ENCODE data around the gene SLC35E4.
"Not testable (repeated sequence)": the region's sequence is repeated elsewhere in the genome, so short reads cannot be mapped to it uniquely, and the experiment has no call there.

Gene SLC35E4

GRCh38 chr22:30650508-30651116 is 15.0 kb downstream of the SLC35E4 start:
- DNase-seq (ENCODE audit: low spot score) = no peak

- DNase-seq (ENCODE audit: low spot score) = no peak
Observed at GRCh38 chr22:30652852-30653251, 17.3 kb downstream of the SLC35E4 start.

GRCh38 chr22:30654361-30654760 is 18.8 kb downstream of the SLC35E4 start:
- DNase-seq (ENCODE audit: low spot score) = no peak

DNA sequence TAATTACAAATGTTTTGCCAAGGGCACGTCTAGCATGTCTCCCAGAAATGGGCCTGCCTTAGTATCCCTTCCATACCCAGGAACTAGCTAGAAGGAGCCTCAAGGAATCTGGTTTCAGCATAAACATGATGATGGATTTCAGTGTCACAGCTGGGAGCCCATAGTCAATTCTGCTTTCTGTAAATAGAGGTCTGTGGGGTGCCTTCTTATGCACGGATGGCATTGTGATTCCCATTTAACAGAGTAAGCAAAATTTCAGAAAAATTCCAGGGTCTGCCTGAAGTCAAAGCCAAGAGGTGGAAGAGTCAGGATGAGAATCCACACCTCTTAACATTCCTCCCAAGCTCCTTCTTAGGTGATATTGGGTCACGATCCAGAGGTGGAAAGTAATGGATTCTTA is 20.0 kb downstream of the SLC35E4 start:
- no peak for DNase-seq (ENCODE audit: low spot score)

- DNase-seq (ENCODE audit: low spot score) = no peak
Observed at GRCh38 chr22:30662040-30662439, 26.5 kb downstream of the SLC35E4 start.

DNA sequence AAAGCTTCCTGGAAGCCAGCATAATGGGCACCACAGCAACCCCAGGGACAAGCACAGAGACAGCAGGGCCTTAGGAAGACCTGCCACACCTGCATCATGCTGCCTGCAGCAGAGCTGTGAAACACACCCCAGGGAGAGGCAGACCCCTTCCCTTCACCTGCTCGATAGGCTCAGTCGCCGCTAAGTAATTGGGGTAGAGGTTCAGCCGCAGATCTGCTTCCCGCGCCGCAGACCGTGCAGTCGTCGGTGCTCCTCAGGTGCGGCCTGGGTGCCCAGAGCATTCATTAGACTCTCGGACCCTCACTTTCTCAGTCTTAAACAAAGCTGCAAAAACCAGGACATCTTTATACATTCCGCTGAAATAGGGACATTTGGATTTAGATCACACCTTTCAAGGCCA is 29.2 kb downstream of the SLC35E4 start:
- DNase-seq (ENCODE audit: low spot score) = no peak

DNA sequence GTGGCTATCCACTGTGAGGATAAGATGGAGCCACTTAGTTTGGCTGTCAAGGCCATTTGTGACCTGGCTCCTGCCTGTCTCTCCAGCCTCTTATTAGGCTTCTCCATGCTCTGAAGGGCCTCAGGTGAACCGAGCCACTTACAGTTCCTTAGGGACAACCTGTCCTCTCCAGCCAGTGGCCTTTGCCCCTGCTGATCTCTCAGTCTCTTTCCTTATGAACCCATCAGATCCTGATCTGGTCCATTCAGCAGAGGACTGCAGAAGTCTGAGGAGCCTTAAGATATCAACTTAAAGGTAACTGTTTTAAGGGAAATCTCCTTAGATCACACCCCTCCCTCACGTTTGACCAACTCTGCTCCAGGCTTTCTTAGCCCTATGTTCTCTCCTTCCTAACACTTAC is 29.7 kb downstream of the SLC35E4 start:
- no peak for DNase-seq (ENCODE audit: low spot score)

- no peak for DNase-seq (ENCODE audit: low spot score)
Observed at GRCh38 chr22:30665786-30666185, 30.2 kb downstream of the SLC35E4 start.

- DNase-seq (ENCODE audit: low spot score) = peak; percentile 20
Observed at GRCh38 chr22:30667107-30667493, 31.5 kb downstream of the SLC35E4 start.

DNA sequence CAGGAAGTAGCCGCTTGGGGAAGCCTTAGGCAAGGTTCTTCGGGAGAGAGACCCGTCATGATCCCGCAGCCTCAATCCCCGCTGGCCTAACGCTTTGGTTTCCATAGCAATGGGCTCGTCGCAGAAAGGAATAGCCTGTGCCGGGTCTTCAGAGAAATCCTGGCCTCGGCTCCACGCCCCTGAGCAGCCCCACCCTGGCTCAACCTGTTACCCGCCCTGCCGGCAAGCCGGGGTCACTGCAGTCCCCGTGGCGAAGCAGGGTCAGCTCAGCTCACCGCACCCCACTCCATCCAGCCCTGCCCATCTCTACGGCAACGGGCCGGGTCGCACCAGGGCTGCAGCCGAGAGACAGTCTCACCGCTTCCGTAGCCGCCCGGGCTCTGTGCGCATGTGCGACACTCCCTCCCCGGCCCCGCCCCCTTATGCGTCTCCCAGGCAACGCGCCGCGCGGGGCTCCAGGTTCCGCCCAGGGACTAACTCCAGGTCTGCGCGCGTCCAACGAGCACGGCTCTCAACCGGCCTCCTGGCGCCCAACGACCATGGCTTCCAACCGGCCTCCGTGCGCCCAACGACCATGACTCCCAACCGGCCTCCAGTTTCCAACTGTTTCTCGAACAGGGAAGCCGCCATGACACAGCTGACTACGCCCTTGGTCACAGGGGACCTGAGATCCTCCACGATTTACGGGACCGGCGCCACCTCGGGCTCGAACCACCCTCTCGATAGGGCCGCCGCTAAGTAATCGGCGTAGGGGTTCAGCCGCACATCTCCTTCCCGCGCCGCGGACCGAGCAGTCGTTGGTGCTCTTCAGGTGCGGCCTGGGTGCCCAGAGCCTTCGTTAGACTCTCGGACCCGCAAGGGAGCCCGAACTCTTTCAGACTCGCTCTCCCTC is 32.2 kb downstream of the SLC35E4 start, which contains the start of gene DUSP18:
Gene DUSP18 (minus strand): TSS at position 382 of the 892 bp plus-strand sequence. CDS start 3,872 bp downstream, outside the sequence.
- peak; percentile 99 for DNase-seq (ENCODE audit: low spot score)

DNA sequence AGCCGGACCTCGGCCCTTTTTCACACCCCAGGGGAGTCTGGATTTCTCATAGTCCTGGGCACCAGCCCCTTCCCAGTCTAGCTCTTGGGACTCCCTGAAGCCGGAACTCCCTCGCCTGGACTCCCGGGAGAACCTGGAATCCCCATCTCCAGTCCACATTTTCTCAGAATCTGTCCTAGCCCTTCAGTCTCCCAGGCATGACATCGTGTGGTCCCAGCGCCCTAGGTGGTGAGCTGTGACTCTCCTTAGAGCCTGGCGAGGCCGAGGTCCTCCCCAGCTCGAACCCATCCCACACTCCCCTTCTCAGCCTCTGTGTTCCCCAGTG is 32.8 kb downstream of the SLC35E4 start:
- DNase-seq (ENCODE audit: low spot score) = no peak

DNA sequence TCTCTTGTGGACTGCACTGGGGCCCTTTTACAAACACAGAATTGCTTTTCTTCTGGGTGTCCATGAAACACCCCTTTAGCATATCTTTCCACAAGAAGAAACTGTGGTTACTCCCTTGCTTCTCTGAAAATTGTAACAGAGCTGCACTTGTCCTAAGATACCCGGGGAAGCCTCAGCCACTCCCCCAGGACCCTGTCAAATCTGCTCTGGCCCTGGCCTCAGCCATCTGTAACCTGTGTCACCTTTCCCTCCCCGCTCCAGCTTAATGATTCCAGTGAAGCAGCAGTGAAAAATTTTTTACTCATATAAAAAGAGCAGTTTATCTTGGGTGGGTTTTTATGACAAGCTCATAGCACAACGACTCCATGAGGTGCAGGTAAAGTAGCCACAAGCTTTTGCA is 35.5 kb downstream of the SLC35E4 start:
- no peak for DNase-seq (ENCODE audit: low spot score)

- no peak for DNase-seq (ENCODE audit: low spot score)
Observed at GRCh38 chr22:30673136-30673535, 37.6 kb downstream of the SLC35E4 start.

DNA sequence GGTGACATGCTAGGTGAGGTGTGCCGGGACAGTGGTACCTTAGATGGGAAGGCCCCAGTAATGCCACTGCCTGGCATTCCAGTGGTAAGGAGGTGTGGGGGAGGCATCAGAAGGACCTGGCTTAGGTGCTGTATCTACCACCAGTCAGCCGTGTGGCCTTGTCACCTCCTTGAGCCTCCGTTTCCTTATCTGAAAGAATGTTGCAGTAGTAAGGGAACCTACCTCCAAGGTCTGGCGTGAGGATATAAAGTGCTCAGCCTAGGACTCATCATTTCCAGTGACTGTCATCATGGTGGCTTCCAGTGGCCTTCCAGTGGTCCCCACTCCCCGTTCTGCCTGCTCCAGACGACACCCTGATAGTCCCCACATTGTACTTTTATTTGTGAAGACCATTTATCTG is 38.9 kb downstream of the SLC35E4 start:
- no peak for DNase-seq (ENCODE audit: low spot score)

DNA sequence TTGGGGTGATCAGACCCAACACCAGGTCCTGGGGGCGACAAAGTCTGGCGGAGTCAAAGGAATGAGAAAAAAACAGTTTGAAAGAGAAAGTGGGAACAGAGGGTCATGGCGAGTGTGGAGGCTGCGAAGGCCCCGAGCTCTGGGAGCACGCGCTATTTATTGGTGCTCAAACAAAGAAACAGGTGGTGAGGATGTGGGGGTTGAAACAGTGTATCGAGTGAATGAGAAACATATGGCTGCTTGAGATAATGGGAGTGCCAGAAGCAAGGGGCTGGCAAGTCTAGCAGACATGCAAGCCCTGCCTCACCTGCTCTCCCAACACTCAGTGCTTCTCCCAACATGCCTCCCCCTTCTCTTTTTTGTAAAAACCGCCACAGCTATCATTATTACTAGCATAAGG is 39.9 kb downstream of the SLC35E4 start:
- DNase-seq (ENCODE audit: low spot score) = no peak

GRCh38 chr22:30676565-30676964 is 41.0 kb downstream of the SLC35E4 start:
- not testable (repeated sequence) for DNase-seq (ENCODE audit: low spot score)

- DNase-seq (ENCODE audit: low spot score) = not testable (repeated sequence)
Observed at GRCh38 chr22:30679895-30680690, 44.5 kb downstream of the SLC35E4 start.

- no peak for DNase-seq (ENCODE audit: low spot score)
Observed at GRCh38 chr22:30680991-30681770, 45.6 kb downstream of the SLC35E4 start.

GRCh38 chr22:30681831-30682230 is 46.2 kb downstream of the SLC35E4 start:
- DNase-seq (ENCODE audit: low spot score) = no peak

DNA sequence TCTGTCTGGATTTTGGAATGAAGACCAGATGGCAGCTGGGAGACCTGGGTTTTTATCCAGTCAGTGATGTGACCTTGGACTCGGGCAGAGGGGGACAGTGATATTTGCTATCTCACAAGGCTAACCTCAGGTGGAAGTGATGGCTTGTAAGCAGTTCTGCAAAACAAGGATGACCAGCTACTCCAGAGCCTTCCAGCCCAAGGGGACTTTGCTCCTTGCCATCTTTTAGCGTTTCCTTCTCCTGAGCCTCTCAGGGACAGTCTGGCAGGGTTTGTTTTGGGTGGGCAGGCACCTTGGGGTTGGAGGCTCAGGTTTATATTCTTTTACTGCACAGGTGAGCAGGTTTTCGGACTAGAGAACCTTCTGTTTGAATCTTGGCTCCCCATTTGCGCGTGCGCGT is 49.6 kb downstream of the SLC35E4 start:
- no peak for DNase-seq (ENCODE audit: low spot score)

DNA sequence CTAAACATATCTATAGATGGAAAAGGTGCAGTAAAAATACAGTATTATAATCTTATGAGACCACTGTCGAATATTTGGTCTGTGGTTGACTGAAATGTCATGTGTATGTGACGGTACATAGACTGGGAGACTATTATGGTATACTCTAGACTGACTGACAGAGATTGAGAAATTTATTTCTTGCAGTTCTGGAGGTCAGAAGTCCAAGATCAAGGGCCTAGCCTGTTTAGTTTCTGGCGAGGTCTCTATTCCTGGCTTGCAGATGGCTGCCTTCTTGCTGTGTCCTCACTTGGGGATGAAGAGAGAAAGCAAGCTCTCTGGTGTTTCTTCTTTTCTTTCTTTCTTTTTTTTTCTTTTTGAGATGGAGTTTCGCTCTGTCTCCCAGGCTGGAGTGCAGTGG is 51.8 kb downstream of the SLC35E4 start:
- DNase-seq (ENCODE audit: low spot score) = no peak

DNA sequence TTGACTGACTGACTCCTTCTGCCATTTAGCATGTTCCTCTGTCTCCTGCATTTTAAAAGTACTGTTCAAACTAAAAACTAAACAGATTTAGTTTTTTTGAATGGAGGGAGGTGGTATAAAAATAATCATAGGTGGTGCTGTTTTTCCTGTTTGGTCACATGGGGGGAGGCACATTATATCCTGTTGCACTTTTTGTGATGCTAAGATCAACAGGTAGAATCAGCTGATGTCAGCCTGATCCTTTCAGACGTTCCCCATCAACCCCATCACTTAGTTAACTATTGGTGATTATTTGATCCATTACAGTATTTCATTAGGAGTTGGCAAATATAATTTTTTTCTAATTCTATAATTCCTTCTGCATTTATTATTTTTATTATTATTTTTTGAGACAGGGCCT is 54.0 kb downstream of the SLC35E4 start:
- no peak for DNase-seq (ENCODE audit: low spot score)
